GM12878 (cell line): ENCODE measurements around the gene SEM1.

ENCODE experiments used
- CHD4 ChIP-seq: fragments of 200-600 bp; sonication (generic); IDR thresholded peaks from 2 replicates; pipeline ENCODE4 v1.6.1; 2016; ENCODE audit warnings: mild to moderate bottlenecking
- SMC3 ChIP-seq: IDR thresholded peaks from 2 replicates; pipeline ENCODE4 v1.6.1; 2011; ENCODE audit warnings: low read length, improper control_type of control experiment, borderline replicate concordance
- TF ChIP-seq, protein P1 (sequence below): fragments of 450-650 bp; IDR thresholded peaks from 2 replicates; pipeline ENCODE4 v1.6.1; 2018; ENCODE audit warnings: mild to moderate bottlenecking, low read depth, moderate library complexity; ENCODE audit not compliant: partially characterized antibody

DNA sequence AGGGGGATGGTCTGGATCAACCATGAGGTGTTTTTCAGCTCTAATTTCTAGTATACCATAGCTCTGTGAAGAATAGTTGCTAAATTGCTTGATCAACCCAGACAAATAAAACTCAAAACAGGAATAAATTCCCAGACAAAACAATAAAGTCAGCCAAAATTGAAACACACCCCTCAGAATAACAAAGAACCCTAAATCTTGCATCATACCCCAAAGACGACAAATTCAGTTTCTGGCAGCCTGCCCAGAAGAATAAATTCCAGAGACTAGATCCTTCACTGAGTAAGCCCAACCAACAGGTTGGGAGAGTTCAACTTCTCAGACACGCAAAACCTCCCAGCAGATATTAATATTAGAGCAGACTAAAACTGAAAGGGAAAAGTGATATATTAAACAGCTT lies 11.2 kb upstream of the SEM1 start:
- TF ChIP-seq, protein P1, sequence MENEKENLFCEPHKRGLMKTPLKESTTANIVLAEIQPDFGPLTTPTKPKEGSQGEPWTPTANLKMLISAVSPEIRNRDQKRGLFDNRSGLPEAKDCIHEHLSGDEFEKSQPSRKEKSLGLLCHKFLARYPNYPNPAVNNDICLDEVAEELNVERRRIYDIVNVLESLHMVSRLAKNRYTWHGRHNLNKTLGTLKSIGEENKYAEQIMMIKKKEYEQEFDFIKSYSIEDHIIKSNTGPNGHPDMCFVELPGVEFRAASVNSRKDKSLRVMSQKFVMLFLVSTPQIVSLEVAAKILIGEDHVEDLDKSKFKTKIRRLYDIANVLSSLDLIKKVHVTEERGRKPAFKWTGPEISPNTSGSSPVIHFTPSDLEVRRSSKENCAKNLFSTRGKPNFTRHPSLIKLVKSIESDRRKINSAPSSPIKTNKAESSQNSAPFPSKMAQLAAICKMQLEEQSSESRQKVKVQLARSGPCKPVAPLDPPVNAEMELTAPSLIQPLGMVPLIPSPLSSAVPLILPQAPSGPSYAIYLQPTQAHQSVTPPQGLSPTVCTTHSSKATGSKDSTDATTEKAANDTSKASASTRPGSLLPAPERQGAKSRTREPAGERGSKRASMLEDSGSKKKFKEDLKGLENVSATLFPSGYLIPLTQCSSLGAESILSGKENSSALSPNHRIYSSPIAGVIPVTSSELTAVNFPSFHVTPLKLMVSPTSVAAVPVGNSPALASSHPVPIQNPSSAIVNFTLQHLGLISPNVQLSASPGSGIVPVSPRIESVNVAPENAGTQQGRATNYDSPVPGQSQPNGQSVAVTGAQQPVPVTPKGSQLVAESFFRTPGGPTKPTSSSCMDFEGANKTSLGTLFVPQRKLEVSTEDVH: no peak
- TF ChIP-seq CHD4: no peak
- TF ChIP-seq SMC3: no peak
